Subcutaneous abdominal adipose tissue (tissue), 5 donors: Measurements from ENCODE around the gene HOXD11.

Experiments
- H3K27ac ChIP-seq: one replicate; pipeline ENCODE4 v1.7.0; 2013; ENCODE audit warnings: low read depth, mild to moderate bottlenecking, inconsistent platforms, low read length, moderate library complexity
- H3K27me3 ChIP-seq, 5 donors: one replicate each; pipeline ENCODE4 v1.7.0; 2013; ENCODE audit warnings: low read length in 5 of 5, inconsistent platforms in 1 of 5; ENCODE audit not compliant: control insufficient read depth in 5 of 5, insufficient read depth in 4 of 5
- H3K36me3 ChIP-seq, 5 donors: one replicate each; pipeline ENCODE4 v1.7.0; 2013; ENCODE audit warnings: low read length in 5 of 5; ENCODE audit not compliant: control insufficient read depth in 5 of 5, insufficient read depth in 5 of 5
- H3K4me1 ChIP-seq, 5 donors: one replicate each; pipeline ENCODE4 v1.7.0; 2013; ENCODE audit warnings: low read length in 5 of 5, mild to moderate bottlenecking in 3 of 5, moderate library complexity in 1 of 5; ENCODE audit not compliant: control insufficient read depth in 5 of 5, insufficient read depth in 5 of 5
- H3K4me3 ChIP-seq, 5 donors: one replicate each; pipeline ENCODE4 v1.7.0; 2013; ENCODE audit warnings: low read length in 5 of 5, low read depth in 1 of 5
- H3K9ac ChIP-seq, 5 donors: one replicate each; pipeline ENCODE4 v1.7.0; 2013; ENCODE audit warnings: low read length in 5 of 5, mild to moderate bottlenecking in 4 of 5, moderate library complexity in 3 of 5
- H3K9me3 ChIP-seq, 5 donors: one replicate each; pipeline ENCODE4 v1.7.0; 2013; ENCODE audit warnings: low read length in 5 of 5; ENCODE audit not compliant: control insufficient read depth in 5 of 5
- donor health status: healthy.
- donor health status: healthy.
- donor health status: healthy.
- donor health status: healthy.
- donor health status: healthy.

The HOXD11 gene

DNA sequence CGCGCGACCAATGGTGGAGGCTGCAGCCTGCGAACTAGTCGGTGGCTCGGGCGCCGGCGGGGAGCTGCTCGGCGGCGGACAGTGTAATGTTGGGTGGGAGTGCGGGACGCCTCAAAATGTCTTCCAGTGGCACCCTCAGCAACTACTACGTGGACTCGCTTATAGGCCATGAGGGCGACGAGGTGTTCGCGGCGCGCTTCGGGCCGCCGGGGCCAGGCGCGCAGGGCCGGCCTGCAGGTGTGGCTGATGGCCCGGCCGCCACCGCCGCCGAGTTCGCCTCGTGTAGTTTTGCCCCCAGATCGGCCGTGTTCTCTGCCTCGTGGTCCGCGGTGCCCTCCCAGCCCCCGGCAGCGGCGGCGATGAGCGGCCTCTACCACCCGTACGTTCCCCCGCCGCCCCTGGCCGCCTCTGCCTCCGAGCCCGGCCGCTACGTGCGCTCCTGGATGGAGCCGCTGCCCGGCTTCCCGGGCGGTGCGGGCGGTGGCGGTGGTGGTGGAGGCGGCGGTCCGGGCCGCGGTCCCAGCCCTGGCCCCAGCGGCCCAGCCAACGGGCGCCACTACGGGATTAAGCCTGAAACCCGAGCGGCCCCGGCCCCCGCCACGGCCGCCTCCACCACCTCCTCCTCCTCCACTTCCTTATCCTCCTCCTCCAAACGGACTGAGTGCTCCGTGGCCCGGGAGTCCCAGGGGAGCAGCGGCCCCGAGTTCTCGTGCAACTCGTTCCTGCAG, 15.8 kb downstream of the HOXD11 start, which contains the start of gene HOXD9:
Gene HOXD9 (plus strand): TSS at position 37 of the 728 bp plus-strand sequence. CDS start 50 bp downstream, at position 87.
- Histone ChIP-seq H3K4me3 (peak within 1 kb of the TSS; percentile 62 to 82 (median 72)), H3K9me3 (no peaks in the 10 kb centered on the region), H3K27ac (no peak within 1 kb of the TSS), H3K9ac (peak within 1 kb of the TSS in 3 of 5 donors; percentile 33 to 47 (median 41)), H3K4me1 (peaks cover 2 to 27% (median 24%) of the 10 kb centered on the region in 5 donors), H3K36me3 (no peaks in the 10 kb centered on the region), H3K27me3 (peaks cover 35 to 66% (median 40%) of the 10 kb centered on the region in 5 donors)

DNA sequence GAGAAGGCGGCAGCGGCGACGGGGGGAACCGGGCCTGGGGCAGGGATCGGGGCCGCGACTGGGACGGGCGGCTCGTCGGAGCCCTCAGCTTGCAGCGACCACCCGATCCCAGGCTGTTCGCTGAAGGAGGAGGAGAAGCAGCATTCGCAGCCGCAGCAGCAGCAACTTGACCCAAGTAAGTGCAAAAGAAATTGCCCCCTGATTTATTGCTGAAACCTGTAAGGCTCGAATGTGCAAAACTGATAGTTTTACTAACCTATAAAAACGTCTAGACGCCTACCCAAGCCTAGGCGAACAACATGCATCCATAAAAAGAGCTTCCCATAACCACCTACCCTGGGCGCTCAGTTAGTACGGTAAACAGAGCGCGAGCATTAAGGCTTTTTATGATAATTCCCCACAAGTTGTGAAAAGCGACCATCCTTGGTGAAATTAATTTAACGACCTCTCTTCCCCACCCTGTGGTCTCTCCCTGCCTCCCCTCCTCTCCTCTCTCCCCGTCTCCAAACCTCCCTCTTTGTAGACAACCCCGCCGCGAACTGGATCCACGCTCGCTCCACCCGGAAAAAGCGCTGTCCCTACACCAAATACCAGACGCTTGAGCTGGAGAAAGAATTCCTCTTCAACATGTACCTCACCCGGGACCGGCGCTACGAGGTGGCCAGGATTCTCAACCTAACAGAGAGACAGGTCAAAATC, 16.5 kb downstream of the HOXD11 start:
- Histone ChIP-seq H3K36me3 (no peaks in the 10 kb centered on the region), H3K4me3 (peak overlapping the region; percentile 62 to 82 (median 72)), H3K9ac (peak overlapping the region in 2 of 5 donors; percentile 35 to 41), H3K27ac (no peak overlapping the region), H3K4me1 (peaks cover 2 to 34% (median 31%) of the 10 kb centered on the region in 5 donors), H3K9me3 (no peaks in the 10 kb centered on the region), H3K27me3 (peaks cover 28 to 66% (median 33%) of the 10 kb centered on the region in 5 donors)

DNA sequence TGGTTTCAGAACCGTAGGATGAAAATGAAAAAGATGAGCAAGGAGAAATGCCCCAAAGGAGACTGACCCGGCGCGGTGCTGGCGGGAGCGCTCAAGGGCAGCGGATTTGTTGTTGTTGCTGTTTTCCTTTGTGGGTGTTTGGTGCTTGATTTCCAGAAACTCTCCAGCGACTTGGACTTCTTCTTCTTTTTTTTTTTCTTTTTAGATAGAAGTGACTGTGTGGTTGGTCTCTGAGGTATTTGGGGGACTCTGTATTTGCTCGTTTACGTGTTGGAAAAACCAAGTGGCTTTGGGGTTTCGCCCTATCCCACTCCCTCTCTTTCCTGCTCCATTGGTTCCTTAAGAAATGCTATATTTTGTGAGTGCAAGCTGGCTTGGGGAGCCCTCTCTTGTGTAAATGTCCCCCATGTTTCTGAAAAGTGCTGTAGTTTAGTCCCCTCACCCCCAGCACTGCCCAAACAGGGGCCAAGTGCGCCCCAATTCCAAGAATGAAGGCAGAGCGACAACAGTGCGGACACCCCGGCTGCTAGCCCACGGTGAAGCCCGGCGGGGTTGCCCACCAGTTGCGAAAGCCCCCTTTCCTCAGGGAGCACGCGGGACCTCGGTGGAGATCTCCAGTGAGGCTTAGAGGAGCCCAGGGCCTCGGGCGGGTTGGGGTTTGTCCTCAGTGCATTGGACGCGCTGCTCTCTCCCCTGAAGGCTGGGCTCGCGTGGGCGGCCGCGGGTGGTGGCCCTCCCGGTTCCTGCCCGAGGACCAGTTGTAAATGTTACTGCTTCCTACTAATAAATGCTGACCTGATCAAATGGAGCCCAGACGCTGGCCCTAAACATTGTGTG, 17.2 kb downstream of the HOXD11 start:
- H3K9ac ChIP-seq, result no peak overlapping the region
- H3K4me1 ChIP-seq, result peaks cover 2 to 42% (median 39%) of the 10 kb centered on the region in 5 donors
- H3K27me3 ChIP-seq, result peaks cover 27 to 62% (median 32%) of the 10 kb centered on the region in 5 donors
- H3K4me3 ChIP-seq, result peak overlapping the region in 4 of 5 donors; percentile 64 to 82 (median 74)
- H3K36me3 ChIP-seq, result no peaks in the 10 kb centered on the region
- no peaks in the 10 kb centered on the region for H3K9me3 ChIP-seq
- H3K27ac ChIP-seq, result no peak overlapping the region

DNA sequence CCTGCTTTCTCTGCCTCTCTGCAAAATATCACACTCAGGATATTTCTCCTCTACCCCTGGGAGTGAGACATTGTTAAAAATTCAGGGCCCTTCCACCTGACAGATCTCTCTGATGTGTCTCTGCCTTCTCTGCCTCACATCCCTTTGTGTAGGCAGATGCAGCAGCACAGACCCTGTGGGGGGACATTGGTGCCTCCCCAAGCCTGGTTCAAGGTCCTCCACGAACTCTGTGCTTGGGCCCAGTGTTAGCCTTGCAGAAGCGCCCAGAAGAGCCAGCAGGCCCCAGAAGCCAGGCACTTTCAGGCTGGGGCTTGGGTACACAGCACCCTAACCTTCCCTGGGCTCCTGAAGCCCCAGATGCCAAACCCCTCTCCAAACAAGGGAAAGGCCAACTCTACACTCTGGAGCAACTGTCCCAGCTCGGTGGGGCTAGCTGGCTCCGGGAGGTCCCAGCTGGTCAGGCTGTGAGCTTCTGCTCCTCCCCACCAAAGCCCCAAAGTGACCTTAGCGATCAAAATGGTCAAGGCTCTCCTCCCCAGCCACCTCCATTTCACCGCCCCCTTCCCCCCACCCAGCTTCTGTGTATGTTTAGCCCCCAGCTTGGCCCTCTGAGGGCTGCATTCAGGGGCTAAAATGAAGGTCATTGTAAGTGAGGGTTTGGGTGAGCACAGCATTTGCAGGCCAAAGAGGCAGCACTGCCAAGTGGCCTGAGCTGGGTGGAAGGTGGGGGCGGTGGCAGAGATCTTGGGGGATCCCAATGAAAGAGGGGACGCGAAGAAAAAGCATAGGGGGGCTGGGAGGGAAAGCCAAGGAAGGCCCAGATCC, 18.1 kb downstream of the HOXD11 start:
- no peak overlapping the region for H3K4me3 ChIP-seq
- H3K27ac ChIP-seq, result no peak overlapping the region
- no peak overlapping the region for H3K9ac ChIP-seq
- H3K9me3 ChIP-seq, result no peaks in the 10 kb centered on the region
- peaks cover 2 to 43% (median 39%) of the 10 kb centered on the region in 5 donors for H3K4me1 ChIP-seq
- peaks cover 20 to 54% (median 25%) of the 10 kb centered on the region in 5 donors for H3K27me3 ChIP-seq
- no peaks in the 10 kb centered on the region for H3K36me3 ChIP-seq

DNA sequence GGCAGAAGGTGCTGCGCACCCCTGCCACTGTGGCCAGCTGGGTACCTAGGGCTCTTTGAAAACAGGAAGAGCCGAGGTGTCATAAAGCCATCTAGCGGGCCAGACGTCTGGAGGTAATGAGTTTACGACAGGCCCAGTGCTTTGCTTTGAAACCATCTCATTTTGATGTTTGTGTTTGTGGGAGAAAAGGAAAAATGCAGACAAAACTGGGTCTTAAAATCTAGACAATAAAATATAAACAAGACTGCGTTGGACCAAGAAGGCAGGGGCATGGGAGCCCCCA, 18.6 kb downstream of the HOXD11 start:
- Histone ChIP-seq H3K4me1 (peaks cover under 1 to 45% (median 42%) of the 10 kb centered on the region in 5 donors), H3K36me3 (no peaks in the 10 kb centered on the region), H3K4me3 (no peak overlapping the region), H3K27me3 (peaks cover 15 to 51% (median 22%) of the 10 kb centered on the region in 5 donors), H3K27ac (no peak overlapping the region), H3K9me3 (no peaks in the 10 kb centered on the region), H3K9ac (no peak overlapping the region)

DNA sequence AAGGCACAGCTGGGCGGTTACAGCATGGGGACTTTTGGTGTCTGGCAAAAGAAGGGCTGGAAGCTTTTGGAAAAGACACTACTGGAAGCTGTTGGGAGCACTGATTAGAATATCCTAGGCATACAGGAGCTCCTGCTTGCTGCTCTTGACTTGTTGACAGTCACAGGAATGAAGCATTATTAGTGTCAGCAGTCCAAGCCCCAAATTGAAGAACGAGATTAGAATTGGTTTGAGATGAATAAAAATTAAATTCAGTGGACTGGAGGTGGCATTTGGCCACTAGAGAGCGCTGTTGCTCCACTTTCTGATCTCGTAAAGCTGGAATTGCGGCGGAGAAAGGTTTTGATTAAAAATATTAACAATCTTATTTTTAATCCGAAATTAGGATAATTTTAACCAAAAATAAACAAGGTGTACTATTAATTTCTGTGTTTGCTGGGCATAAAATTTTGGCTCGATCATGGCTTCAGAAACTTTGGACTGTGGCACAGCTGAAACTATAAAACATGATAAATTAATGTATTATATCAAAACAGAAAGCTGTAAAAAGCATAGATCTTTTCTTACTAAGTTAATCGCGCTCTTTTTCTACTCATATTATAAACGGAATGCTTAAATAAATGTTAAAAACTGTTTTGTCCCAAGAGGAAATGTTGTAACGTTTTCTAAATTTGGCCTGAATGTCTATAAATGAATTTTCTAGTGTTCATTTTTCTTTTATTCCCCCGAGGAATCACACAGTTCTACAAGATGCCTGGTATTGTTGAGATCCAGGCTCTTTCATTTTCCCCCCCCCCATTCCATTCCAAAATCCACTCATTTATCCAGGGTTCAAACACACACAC, 20.1 kb downstream of the HOXD11 start:
- Histone ChIP-seq H3K9ac (no peak overlapping the region), H3K4me3 (peak overlapping the region in 2 of 5 donors; percentile 11 to 32), H3K9me3 (no peaks in the 10 kb centered on the region), H3K27me3 (peaks cover 4 to 44% (median 12%) of the 10 kb centered on the region in 5 donors), H3K36me3 (no peaks in the 10 kb centered on the region), H3K27ac (no peak overlapping the region), H3K4me1 (peaks cover 0 to 48% (median 45%) of the 10 kb centered on the region in 5 donors)

DNA sequence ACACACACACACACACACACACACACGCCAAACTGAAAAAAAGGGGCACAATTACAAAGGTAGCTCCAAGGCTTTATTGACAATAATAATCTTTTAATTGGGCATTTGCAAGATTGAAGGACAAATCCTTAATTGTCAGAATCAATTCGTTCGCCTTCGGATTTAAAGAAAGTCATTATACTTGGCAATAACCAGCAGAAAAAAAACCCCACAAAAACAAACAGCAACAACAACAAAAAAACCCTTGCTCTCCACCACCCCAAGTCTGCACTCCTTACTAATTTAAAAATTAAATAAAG, 20.6 kb downstream of the HOXD11 start:
- H3K9me3 ChIP-seq, result no peaks in the 10 kb centered on the region
- H3K4me3 ChIP-seq, result no peak overlapping the region
- peaks cover 4 to 43% (median 12%) of the 10 kb centered on the region in 5 donors for H3K27me3 ChIP-seq
- peaks cover 0 to 45% (median 43%) of the 10 kb centered on the region in 5 donors for H3K4me1 ChIP-seq
- no peaks in the 10 kb centered on the region for H3K36me3 ChIP-seq
- H3K9ac ChIP-seq, result no peak overlapping the region
- no peak overlapping the region for H3K27ac ChIP-seq

DNA sequence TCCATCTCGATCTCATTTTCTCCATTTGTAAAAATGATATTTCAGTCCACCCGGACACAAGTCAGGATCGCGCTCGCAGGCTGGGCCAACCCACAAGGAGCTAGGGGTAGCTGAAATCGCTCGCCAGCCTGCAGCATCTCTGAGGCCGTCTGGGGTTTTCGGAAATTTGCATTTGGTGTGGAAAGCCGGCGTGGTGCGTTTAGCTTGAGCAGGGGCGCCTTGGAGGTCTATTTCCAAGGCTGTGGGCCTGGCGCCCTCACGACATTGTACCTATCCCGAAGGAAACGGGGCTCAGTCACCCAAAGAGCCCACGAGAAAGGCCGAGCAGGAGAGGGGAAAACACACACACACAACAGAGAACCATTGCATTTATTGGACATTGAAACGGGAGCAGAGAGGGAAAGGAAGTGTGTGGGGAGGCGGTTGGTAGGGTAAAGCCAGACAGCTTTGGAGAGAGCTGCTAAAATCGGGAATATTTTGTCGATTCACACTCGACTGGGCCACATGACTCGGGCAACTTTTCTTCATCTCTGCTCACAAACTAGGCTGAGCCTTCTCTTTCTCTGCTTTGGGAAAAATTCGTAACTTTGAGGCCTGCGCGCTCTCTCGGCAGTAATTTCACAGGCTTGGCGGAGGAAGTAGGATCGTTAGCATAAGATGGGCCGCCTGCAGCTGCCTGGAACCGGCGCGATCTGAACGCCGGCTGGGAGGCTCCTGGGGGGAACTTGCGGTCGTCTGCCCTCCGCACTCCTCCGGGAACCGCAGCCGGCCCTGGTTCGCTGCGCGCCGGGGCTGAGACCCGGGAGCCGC, 21.3 kb downstream of the HOXD11 start:
- Histone ChIP-seq H3K27ac (peak overlapping the region; percentile 62), H3K9me3 (no peaks in the 10 kb centered on the region), H3K36me3 (no peaks in the 10 kb centered on the region), H3K27me3 (peaks cover 4 to 44% (median 10%) of the 10 kb centered on the region in 5 donors), H3K4me3 (peak overlapping the region; percentile 44 to 73 (median 63)), H3K4me1 (peaks cover 0 to 45% (median 42%) of the 10 kb centered on the region in 5 donors), H3K9ac (peak overlapping the region in 3 of 5 donors; percentile 45 to 59 (median 53))
